ENCODE results near the gene PTS.

- no peak for TF ChIP-seq CTCF (IDR thresholded peaks at IDR 0.05)
- no peak for TF ChIP-seq POLR2A (IDR thresholded peaks at IDR 0.05)
- no peak for TF ChIP-seq POLR2AphosphoS5 (IDR thresholded peaks at IDR 0.05)
- TF ChIP-seq EP300 (IDR thresholded peaks at IDR 0.05), result no peak
These were observed 3.1 kb upstream of the PTS start for GRCh38 chr11:112223121-112223520.

Data from stomach (tissue), 4 donors.